IMR-90 (cell line): ENCODE results near the gene JMJD1C. TPM values are rescaled to one million over a fixed set of nuclear protein-coding genes. Genes with fewer than 3 reads are reported as not detected.

ENCODE experiments used
- ATAC-seq: fragments of 200-7000 bp; cut with Tn5 transposase; 2 replicates; pipeline ENCODE4 v1.9.1; 2020; ENCODE audit warnings: low read depth, mild to moderate bottlenecking, moderate library complexity
- BruUV-seq: library from RNA; stranded (reverse); fragments of 400-500 nt; replicated peaks from 2 replicates; lab custom pipeline; 2021; lab: Mats Ljungman, UMichigan
- CTCF ChIA-PET: fragments of 300-600 bp; formaldehyde crosslinking; extraction: SDS; loops from one replicate; lab custom pipeline; 2021; ENCODE audit warnings: antibody characterized with exemption; lab: Yijun Ruan, JAX
- POLR2A ChIA-PET: fragments of 300-600 bp; sonication (Branson Sonifier 250); formaldehyde crosslinking; loops from one replicate; lab custom pipeline; 2022; ENCODE audit warnings: antibody characterized with exemption; ENCODE audit not compliant: unreplicated experiment; lab: Charles Lee
- DNase-seq: peaks from one replicate; pipeline ENCODE4 v3.0.0; 2013
- H2AFZ ChIP-seq: replicated peaks from 2 replicates; pipeline ENCODE3; 2013; ENCODE audit warnings: low read length, mild to moderate bottlenecking; ENCODE audit not compliant: poor library complexity
- H2AK5ac ChIP-seq: 2 replicates; pipeline ENCODE4 v1.6.1; 2013; ENCODE audit warnings: low read depth, low read length, inconsistent platforms
- H2AK9ac ChIP-seq: replicated peaks from 2 replicates; pipeline ENCODE3; 2013; ENCODE audit warnings: mild to moderate bottlenecking, low read depth, low read length, moderate library complexity; ENCODE audit not compliant: poor library complexity
- H2BK120ac ChIP-seq: 2 replicates; pipeline ENCODE4 v1.6.1; 2013; ENCODE audit warnings: low read depth, low read length, inconsistent platforms
- H2BK15ac ChIP-seq: 3 replicates; pipeline ENCODE4 v1.6.1; 2013; ENCODE audit warnings: low read depth, low read length, inconsistent platforms
- H2BK20ac ChIP-seq: 2 replicates; pipeline ENCODE4 v1.6.1; 2013; ENCODE audit warnings: low read depth, mild to moderate bottlenecking, inconsistent platforms, low read length, moderate library complexity
- H2BK5ac ChIP-seq: 2 replicates; pipeline ENCODE4 v1.6.1; 2013; ENCODE audit warnings: mild to moderate bottlenecking, low read depth, low read length, inconsistent platforms; ENCODE audit not compliant: poor library complexity, severe bottlenecking
- H3K14ac ChIP-seq: replicated peaks from 2 replicates; pipeline ENCODE4 v1.6.1; 2013; ENCODE audit warnings: low read depth, low read length, inconsistent platforms
- H3K18ac ChIP-seq: 2 replicates; pipeline ENCODE4 v1.6.1; 2013; ENCODE audit warnings: low read depth, low read length, control low read depth
- H3K23ac ChIP-seq: 2 replicates; pipeline ENCODE4 v1.6.1; 2013; ENCODE audit warnings: low read depth, low read length, inconsistent platforms
- H3K27ac ChIP-seq: 2 replicates; pipeline ENCODE4 v1.5.1; 2013; ENCODE audit warnings: mild to moderate bottlenecking, control low read depth, low read length; ENCODE audit not compliant: insufficient read depth
- H3K27me3 ChIP-seq: 2 replicates; pipeline ENCODE4 v1.6.1; 2013; ENCODE audit warnings: low read length; ENCODE audit not compliant: control insufficient read depth, insufficient read depth
- H3K36me3 ChIP-seq: 2 replicates; pipeline ENCODE4 v1.6.1; 2013; ENCODE audit warnings: low read length, mixed read lengths; ENCODE audit not compliant: control insufficient read depth, insufficient read depth
- H3K4ac ChIP-seq: 2 replicates; pipeline ENCODE4 v1.6.1; 2013; ENCODE audit warnings: low read depth, low read length, inconsistent platforms
- H3K4me1 ChIP-seq: 2 replicates; pipeline ENCODE4 v1.6.1; 2013; ENCODE audit warnings: low read length, mixed read lengths; ENCODE audit not compliant: control insufficient read depth, insufficient read depth
- H3K4me2 ChIP-seq: 2 replicates; pipeline ENCODE4 v1.6.1; 2013; ENCODE audit warnings: low read depth, mild to moderate bottlenecking, control low read depth, low read length, moderate library complexity
- H3K4me3 ChIP-seq: 2 replicates; pipeline ENCODE4 v1.5.1; 2013; ENCODE audit warnings: low read depth, mild to moderate bottlenecking, control low read depth, low read length, moderate library complexity; ENCODE audit not compliant: insufficient read depth
- H3K56ac ChIP-seq: 2 replicates; pipeline ENCODE4 v1.6.1; 2013; ENCODE audit warnings: low read length, inconsistent platforms; ENCODE audit not compliant: insufficient read depth; ENCODE audit errors: extremely low read depth
- H3K79me1 ChIP-seq, 2 experiments: 2 replicates each; pipeline ENCODE4 v1.6.1; 2013; ENCODE audit warnings: low read length in 2 of 2, inconsistent platforms in 1 of 2, low read depth in 1 of 2
- H3K9ac ChIP-seq: 2 replicates; pipeline ENCODE4 v1.6.1; 2013; ENCODE audit warnings: low read depth, low read length, control low read depth
- H3K9me1 ChIP-seq: 2 replicates; pipeline ENCODE4 v1.6.1; 2013; ENCODE audit warnings: low read length, inconsistent platforms; ENCODE audit not compliant: insufficient read depth
- H3K9me3 ChIP-seq: 2 replicates; pipeline ENCODE4 v1.6.1; 2013; ENCODE audit warnings: low read length; ENCODE audit not compliant: control insufficient read depth, insufficient read depth
- H4K20me1 ChIP-seq: 2 replicates; pipeline ENCODE4 v1.6.1; 2013; ENCODE audit warnings: low read length, inconsistent platforms; ENCODE audit not compliant: insufficient read depth
- H4K5ac ChIP-seq: 2 replicates; pipeline ENCODE4 v1.6.1; 2013; ENCODE audit warnings: mild to moderate bottlenecking, low read depth, low read length, control low read depth
- H4K8ac ChIP-seq, 2 experiments: 2 replicates each; pipeline ENCODE4 v1.6.1; 2013; ENCODE audit warnings: low read depth in 2 of 2, low read length in 2 of 2, control low read depth in 1 of 2, inconsistent platforms in 1 of 2
- H4K91ac ChIP-seq: 2 replicates; pipeline ENCODE4 v1.6.1; 2013; ENCODE audit warnings: low read depth, low read length, inconsistent platforms; ENCODE audit not compliant: insufficient read depth
- BHLHE40 ChIP-seq: fragments of 150-350 bp; IDR thresholded peaks from 2 replicates; pipeline ENCODE4 v1.6.1; 2016; ENCODE audit warnings: mild to moderate bottlenecking, low read depth, low read length
- CEBPB ChIP-seq: IDR thresholded peaks from 2 replicates; pipeline ENCODE4 v1.6.1; 2012; ENCODE audit warnings: low read depth, low read length, improper control_type of control experiment
- CHD1 ChIP-seq: IDR thresholded peaks from 2 replicates; pipeline ENCODE4 v1.6.1; 2012; ENCODE audit warnings: low read depth, low read length, improper control_type of control experiment
- FOS ChIP-seq: fragments of 150-350 bp; IDR thresholded peaks from 2 replicates; pipeline ENCODE4 v1.6.1; 2016; ENCODE audit warnings: low read depth, low read length
- MAFK ChIP-seq: IDR thresholded peaks from 2 replicates; pipeline ENCODE4 v1.6.1; 2012; ENCODE audit warnings: low read depth, low read length, improper control_type of control experiment
- MAZ ChIP-seq: IDR thresholded peaks from 2 replicates; pipeline ENCODE4 v1.6.1; 2012; ENCODE audit warnings: low read depth, mild to moderate bottlenecking, low read length, improper control_type of control experiment, moderate library complexity, borderline replicate concordance
- MXI1 ChIP-seq: IDR thresholded peaks from 2 replicates; pipeline ENCODE4 v1.6.1; 2012; ENCODE audit warnings: low read depth, mild to moderate bottlenecking, low read length, moderate library complexity, borderline replicate concordance
- NFE2L2 ChIP-seq: fragments of 150-350 bp; IDR thresholded peaks from 2 replicates; pipeline ENCODE4 v1.6.1; 2016; ENCODE audit warnings: low read depth, mild to moderate bottlenecking, low read length
- POLR2A ChIP-seq: IDR thresholded peaks from 2 replicates; pipeline ENCODE4 v1.6.1; 2012; ENCODE audit warnings: mild to moderate bottlenecking, low read depth, low read length
- RAD21 ChIP-seq: IDR thresholded peaks from 2 replicates; pipeline ENCODE4 v1.6.1; 2012; ENCODE audit warnings: low read length, improper control_type of control experiment
- RCOR1 ChIP-seq: IDR thresholded peaks from 2 replicates; pipeline ENCODE4 v1.6.1; 2012; ENCODE audit warnings: mild to moderate bottlenecking, low read length, improper control_type of control experiment; ENCODE audit not compliant: insufficient replicate concordance
- RFX5 ChIP-seq: IDR thresholded peaks from 2 replicates; pipeline ENCODE4 v1.8.0; 2012; ENCODE audit warnings: low read depth, mild to moderate bottlenecking, low read length, moderate library complexity
- SMC3 ChIP-seq: fragments of 150-350 bp; IDR thresholded peaks from 2 replicates; pipeline ENCODE4 v1.6.1; 2016; ENCODE audit warnings: low read depth, mild to moderate bottlenecking, antibody characterized with exemption, low read length, moderate library complexity
- dilution Hi-C: fragments of 300-500 bp; cut with HindIII; formaldehyde crosslinking; loops from one replicate; pipeline ENCODE4 v1.14.3; 2018; ENCODE audit warnings: low sequenced_read_pairs; ENCODE audit not compliant: unreplicated experiment
- in situ Hi-C: fragments of 300-500 bp; cut with MboI; formaldehyde crosslinking; loops from 3 replicates; pipeline ENCODE4 v1.14.3; 2019; ENCODE audit warnings: low sequenced_read_pairs, inconsistent platforms, mixed read lengths
- intact Hi-C: fragments of 100-400 bp; cut with micrococcal nuclease; formaldehyde crosslinking; loops from 2 replicates; pipeline ENCODE4 v1.10.0; 2022
- polyA plus RNA-seq, 3 experiments: library from polyadenylated mRNA; depleted of rRNA; stranded (reverse); fragments of >200 nt; gene quantifications; 2 replicates each; pipeline ENCODE4 v1.2.3, GENCODE V29; 2012; ENCODE audit warnings: low replicate concordance in 1 of 3
- total RNA-seq: library from RNA; depleted of rRNA; stranded (reverse); fragments of >200 nt; gene quantifications from 2 replicates; pipeline ENCODE4 v1.2.3, GENCODE V29; 2012
- TF ChIP-seq, protein P1 (sequence below): fragments of 150-350 bp; IDR thresholded peaks from 2 replicates; pipeline ENCODE4 v1.6.1; 2016; ENCODE audit warnings: low read depth, mild to moderate bottlenecking, low read length, moderate library complexity, borderline replicate concordance
- TF ChIP-seq, protein P2 (sequence below): fragments of 150-350 bp; IDR thresholded peaks from 2 replicates; pipeline ENCODE4 v1.6.1; 2017; ENCODE audit warnings: mild to moderate bottlenecking, antibody characterized with exemption, low read length, low read depth
- TF ChIP-seq, protein P3 (sequence below): conservative IDR thresholded peaks from 2 replicates; pipeline ENCODE4 v1.5.1; 2012; ENCODE audit warnings: mild to moderate bottlenecking, low read depth, low read length, improper control_type of control experiment

Gene JMJD1C
- total and polyA plus RNA-seq, 2 of the 4 experiments (the other 2 are of a cell fraction) = 15.6 to 96.8 TPM

DNA sequence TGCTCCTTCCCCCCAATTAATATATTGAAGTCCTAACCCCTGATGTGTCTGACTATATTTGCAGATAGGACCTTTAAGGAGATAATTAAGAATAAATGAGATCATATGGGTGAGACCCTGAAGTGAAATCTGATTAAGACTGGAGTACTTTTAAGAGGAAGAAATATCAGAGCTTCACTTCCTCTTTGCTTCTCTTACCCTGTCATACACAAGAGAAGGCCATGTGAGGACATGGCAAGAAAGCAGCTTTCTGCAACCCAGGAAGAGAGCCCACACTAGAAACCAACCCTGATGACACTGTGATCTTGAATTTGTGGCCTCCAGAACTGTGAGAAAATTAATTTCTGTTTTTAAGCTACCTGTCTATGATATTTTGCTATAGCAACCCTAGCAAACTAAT is 44.2 kb downstream of the JMJD1C start:
- H2AK9ac ChIP-seq = no peak overlapping the region
- no peak overlapping the region for H2BK120ac ChIP-seq
- no peak overlapping the region for H2BK5ac ChIP-seq
- H3K18ac ChIP-seq = no peak overlapping the region
- H3K4me3 ChIP-seq = no peak overlapping the region
- ChIA-PET POLR2A (no interaction called here), CTCF (no interaction called here)
- DNase-seq (no peak), ATAC-seq (no peak)
- H2AFZ ChIP-seq = no peak overlapping the region
- H4K5ac ChIP-seq = no peak overlapping the region
- no peaks in the 10 kb centered on the region for H3K9me1 ChIP-seq
- no peak for TF ChIP-seq MXI1
- no peak for TF ChIP-seq RCOR1
- no peak for TF ChIP-seq NFE2L2
- TF ChIP-seq RAD21 = no peak
- no peak for TF ChIP-seq MAFK
- TF ChIP-seq RFX5 = no peak
- TF ChIP-seq, protein P1, sequence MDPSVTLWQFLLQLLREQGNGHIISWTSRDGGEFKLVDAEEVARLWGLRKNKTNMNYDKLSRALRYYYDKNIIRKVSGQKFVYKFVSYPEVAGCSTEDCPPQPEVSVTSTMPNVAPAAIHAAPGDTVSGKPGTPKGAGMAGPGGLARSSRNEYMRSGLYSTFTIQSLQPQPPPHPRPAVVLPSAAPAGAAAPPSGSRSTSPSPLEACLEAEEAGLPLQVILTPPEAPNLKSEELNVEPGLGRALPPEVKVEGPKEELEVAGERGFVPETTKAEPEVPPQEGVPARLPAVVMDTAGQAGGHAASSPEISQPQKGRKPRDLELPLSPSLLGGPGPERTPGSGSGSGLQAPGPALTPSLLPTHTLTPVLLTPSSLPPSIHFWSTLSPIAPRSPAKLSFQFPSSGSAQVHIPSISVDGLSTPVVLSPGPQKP = no peak
- no peak for TF ChIP-seq FOS
- no peak for TF ChIP-seq MAZ
- TF ChIP-seq POLR2A = no peak
- no peak for TF ChIP-seq BHLHE40
- no peak for TF ChIP-seq CHD1
- TF ChIP-seq, protein P2, sequence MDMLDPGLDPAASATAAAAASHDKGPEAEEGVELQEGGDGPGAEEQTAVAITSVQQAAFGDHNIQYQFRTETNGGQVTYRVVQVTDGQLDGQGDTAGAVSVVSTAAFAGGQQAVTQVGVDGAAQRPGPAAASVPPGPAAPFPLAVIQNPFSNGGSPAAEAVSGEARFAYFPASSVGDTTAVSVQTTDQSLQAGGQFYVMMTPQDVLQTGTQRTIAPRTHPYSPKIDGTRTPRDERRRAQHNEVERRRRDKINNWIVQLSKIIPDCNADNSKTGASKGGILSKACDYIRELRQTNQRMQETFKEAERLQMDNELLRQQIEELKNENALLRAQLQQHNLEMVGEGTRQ = no peak
- no peak for TF ChIP-seq CEBPB
- TF ChIP-seq, protein P3, sequence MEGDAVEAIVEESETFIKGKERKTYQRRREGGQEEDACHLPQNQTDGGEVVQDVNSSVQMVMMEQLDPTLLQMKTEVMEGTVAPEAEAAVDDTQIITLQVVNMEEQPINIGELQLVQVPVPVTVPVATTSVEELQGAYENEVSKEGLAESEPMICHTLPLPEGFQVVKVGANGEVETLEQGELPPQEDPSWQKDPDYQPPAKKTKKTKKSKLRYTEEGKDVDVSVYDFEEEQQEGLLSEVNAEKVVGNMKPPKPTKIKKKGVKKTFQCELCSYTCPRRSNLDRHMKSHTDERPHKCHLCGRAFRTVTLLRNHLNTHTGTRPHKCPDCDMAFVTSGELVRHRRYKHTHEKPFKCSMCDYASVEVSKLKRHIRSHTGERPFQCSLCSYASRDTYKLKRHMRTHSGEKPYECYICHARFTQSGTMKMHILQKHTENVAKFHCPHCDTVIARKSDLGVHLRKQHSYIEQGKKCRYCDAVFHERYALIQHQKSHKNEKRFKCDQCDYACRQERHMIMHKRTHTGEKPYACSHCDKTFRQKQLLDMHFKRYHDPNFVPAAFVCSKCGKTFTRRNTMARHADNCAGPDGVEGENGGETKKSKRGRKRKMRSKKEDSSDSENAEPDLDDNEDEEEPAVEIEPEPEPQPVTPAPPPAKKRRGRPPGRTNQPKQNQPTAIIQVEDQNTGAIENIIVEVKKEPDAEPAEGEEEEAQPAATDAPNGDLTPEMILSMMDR = no peak
- TF ChIP-seq SMC3 = no peak
- H3K14ac ChIP-seq = no peak overlapping the region
- H2AK5ac ChIP-seq = no peak overlapping the region
- no peaks in the 10 kb centered on the region for H3K9me3 ChIP-seq
- H3K4me2 ChIP-seq = no peak overlapping the region
- peaks cover 4% of the 10 kb centered on the region for H4K20me1 ChIP-seq
- no peaks in the 10 kb centered on the region; the same call in 1 of the 2 replicates for H3K4me1 ChIP-seq
- dilution Hi-C loops (no loop called here), in situ Hi-C loops (no loop called here), intact Hi-C loops (no loop called here)
- H3K27me3 ChIP-seq = no peaks in the 10 kb centered on the region
- no peak overlapping the region for H2BK15ac ChIP-seq
- H3K79me1 ChIP-seq = peaks cover 31 to 58% of the 10 kb centered on the region in 2 experiments; a peak in 3 of 4 replicates
- no peak overlapping the region for H3K56ac ChIP-seq
- H3K4ac ChIP-seq = no peak overlapping the region
- no peak overlapping the region for H3K9ac ChIP-seq
- H2BK20ac ChIP-seq = no peak overlapping the region
- H3K23ac ChIP-seq = 0 out of 2 replicates have a peak overlapping the region, but pooled peaks have one; percentile 10
- no peak overlapping the region for H4K8ac ChIP-seq
- BruUV-seq = no TSS peak
- H3K27ac ChIP-seq = no peak overlapping the region
- H4K91ac ChIP-seq = no peak overlapping the region
- no peaks in the 10 kb centered on the region for H3K36me3 ChIP-seq
